Measurements from ENCODE around the gene MDK. TPM values are rescaled to one million over a fixed set of nuclear protein-coding genes. Genes with fewer than 3 reads are reported as not detected.
A peak's percentile ranks its signal among the peaks of the same experiment; 100 is the strongest.

MDK gene
- total and polyA plus RNA-seq, 12 donors, result 3.6 to 16.5 (median 5.3) TPM

DNA sequence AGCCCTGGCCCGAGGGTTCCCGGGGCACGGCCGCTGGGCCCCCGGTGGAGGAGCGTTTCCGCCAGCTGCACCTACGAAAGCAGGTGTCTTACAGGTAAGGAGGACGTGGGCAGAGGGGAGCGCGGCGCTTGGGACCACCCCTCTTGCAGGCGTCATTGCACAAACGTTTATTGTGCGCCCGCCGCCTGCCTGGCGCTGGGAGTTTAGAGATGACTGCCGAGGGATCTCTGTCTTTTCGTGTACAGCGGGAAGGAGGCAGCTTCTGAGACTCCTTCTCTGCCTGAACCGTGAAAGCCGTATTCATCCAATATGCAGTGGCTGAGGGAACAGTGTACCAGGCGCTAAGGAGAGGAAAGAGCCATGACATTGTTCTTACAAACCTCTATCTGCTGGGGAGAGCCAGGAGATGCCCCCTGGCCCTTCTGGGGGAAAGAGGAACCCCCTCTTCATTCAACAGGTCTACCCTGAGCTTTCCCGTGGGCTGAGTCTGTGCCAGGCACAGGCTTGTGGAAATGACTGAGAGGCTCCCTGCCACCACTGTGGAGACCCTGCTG, 48.0 kb upstream of the MDK start:
- Histone ChIP-seq H3K4me1 (peaks cover 12 to 70% (median 33%) of the 10 kb centered on the region in 9 donors), H3K27ac (no peak overlapping the region), H3K36me3 (no peaks in the 10 kb centered on the region), H3K4me3 (peak overlapping the region; percentile 16 to 59 (median 54)), H3K9me3 (no peaks in the 10 kb centered on the region), H3K27me3 (peaks cover 5 to 57% (median 21%) of the 10 kb centered on the region in 7 donors)
- WGBS, 2 donors, result 24 to 28% methylated on average over 24 to 25 of the region's 25 CpGs
- TF ChIP-seq, protein P1, sequence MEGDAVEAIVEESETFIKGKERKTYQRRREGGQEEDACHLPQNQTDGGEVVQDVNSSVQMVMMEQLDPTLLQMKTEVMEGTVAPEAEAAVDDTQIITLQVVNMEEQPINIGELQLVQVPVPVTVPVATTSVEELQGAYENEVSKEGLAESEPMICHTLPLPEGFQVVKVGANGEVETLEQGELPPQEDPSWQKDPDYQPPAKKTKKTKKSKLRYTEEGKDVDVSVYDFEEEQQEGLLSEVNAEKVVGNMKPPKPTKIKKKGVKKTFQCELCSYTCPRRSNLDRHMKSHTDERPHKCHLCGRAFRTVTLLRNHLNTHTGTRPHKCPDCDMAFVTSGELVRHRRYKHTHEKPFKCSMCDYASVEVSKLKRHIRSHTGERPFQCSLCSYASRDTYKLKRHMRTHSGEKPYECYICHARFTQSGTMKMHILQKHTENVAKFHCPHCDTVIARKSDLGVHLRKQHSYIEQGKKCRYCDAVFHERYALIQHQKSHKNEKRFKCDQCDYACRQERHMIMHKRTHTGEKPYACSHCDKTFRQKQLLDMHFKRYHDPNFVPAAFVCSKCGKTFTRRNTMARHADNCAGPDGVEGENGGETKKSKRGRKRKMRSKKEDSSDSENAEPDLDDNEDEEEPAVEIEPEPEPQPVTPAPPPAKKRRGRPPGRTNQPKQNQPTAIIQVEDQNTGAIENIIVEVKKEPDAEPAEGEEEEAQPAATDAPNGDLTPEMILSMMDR (IDR thresholded peaks at IDR 0.05), result no peak
- no peak for ATAC-seq
- intact Hi-C loops (cut with DNase I), result no loop called here
- no peak for DNase-seq

DNA sequence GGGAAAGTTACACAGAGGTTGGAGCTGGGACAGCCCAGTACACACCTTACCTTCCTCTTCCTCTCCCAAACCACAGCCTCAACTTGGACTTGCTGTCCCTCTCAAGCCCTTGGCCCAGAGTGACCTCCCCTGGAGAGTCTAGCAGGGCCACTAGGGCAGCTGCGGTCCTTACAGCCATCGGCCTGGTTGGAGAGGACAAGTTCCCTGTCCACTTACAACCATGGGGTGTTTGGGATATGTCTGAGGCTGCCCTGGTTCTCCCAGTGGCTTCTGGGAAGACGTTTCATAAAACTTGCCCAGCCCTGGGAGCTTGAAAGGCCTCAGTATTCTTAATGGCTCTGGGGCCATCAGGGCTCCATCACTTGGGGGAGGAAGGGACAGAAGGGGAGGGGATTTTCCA, 47.3 kb upstream of the MDK start:
- WGBS, 2 donors, result 87 to 97% methylated on average over 3 of the region's 3 CpGs
- peaks cover 5 to 56% (median 21%) of the 10 kb centered on the region in 7 donors for H3K27me3 ChIP-seq
- TF ChIP-seq, protein P1 (IDR thresholded peaks at IDR 0.05), result no peak
- H3K4me1 ChIP-seq, result peaks cover 17 to 78% (median 40%) of the 10 kb centered on the region in 9 donors
- no peak overlapping the region for H3K27ac ChIP-seq
- intact Hi-C loops (cut with DNase I), result no loop called here
- no peak for ATAC-seq
- no peak overlapping the region for H3K4me3 ChIP-seq
- no peaks in the 10 kb centered on the region for H3K9me3 ChIP-seq
- no peaks in the 10 kb centered on the region for H3K36me3 ChIP-seq
- no peak for DNase-seq

DNA sequence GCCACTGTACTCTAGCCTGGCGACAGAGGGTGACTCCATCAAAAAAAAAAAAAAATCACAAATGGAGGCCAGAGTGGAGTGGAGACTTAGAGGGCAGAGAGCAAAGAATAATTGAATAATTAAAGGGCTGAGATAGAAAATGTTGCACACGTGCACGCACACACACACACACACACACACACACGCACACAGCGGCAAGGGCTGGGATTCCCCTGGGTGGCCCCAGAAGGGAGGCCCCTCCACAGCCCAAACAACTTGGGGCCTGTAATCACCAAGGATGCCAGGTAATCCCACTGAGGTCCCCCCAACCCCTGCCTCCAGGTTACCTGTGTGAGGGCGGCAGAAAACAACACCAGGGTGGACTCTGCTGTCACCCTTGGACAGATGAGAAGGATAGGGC, 46.2 kb upstream of the MDK start:
- WGBS, 2 donors, result 88 to 96% methylated on average over 6 of the region's 6 CpGs
- DNase-seq, result no peak
- Histone ChIP-seq H3K4me1 (peaks cover 24 to 85% (median 49%) of the 10 kb centered on the region in 9 donors), H3K27ac (no peak overlapping the region), H3K27me3 (peaks cover 5 to 46% (median 20%) of the 10 kb centered on the region in 7 donors), H3K4me3 (no peak overlapping the region), H3K36me3 (no peaks in the 10 kb centered on the region), H3K9me3 (no peaks in the 10 kb centered on the region)
- ATAC-seq, result no peak
- intact Hi-C loops (cut with DNase I), result no loop called here
- TF ChIP-seq, protein P1 (IDR thresholded peaks at IDR 0.05), result no peak

DNA sequence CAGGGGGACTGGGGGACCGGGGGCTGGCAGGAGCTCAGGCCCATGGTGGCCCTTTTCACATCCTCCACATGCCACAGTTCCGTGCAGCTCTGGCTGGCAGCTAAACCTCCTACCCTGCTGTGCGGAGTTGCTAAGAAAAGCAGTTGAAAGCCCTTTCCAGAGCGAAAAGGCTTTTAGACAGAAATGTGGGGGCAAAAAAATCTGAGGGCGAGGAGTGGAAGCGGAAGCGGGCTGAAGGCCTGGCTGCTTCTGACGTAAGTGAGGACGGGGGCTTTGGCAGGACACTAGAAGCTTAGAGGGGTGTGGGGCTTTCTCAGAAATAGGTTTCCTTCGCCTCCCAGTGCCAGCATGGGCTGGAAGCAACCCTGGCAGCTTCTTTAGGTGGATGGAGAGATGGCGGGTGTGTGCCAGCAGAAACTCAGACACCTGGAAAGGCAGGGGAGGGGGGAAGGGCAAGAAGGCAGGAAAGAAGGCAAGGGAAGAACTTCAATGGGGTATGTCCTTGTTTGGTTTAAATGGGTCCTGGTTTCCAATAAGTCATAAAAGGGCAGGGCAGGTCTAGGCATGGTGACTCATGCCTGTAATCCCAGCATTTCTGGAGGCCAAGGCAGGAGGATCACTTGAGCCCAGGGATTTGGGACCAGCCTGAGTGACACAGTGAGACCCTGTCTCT, 45.4 kb upstream of the MDK start:
- DNase-seq (no peak), ATAC-seq (no peak)
- Histone ChIP-seq H3K4me1 (peaks cover 20 to 82% (median 47%) of the 10 kb centered on the region in 9 donors), H3K36me3 (no peaks in the 10 kb centered on the region), H3K9me3 (no peaks in the 10 kb centered on the region), H3K4me3 (no peak overlapping the region), H3K27ac (no peak overlapping the region), H3K27me3 (peaks cover 5 to 38% (median 20%) of the 10 kb centered on the region in 7 donors)
- intact Hi-C loops (cut with DNase I), result no loop called here
- WGBS, 2 donors, result 92 to 94% methylated on average over 11 of the region's 11 CpGs
- TF ChIP-seq, protein P1 (IDR thresholded peaks at IDR 0.05), result no peak

Measured in heart right ventricle (tissue), 16 donors.